IPS DF 6.9 (cell line): ENCODE results near the gene MESP2.

Experiments
- DNase-seq: peaks from one replicate; pipeline ENCODE4 v3.0.0-alpha.2; 2013; ENCODE audit warnings: low read depth, low spot score
- H3K27ac ChIP-seq: one replicate; pipeline ENCODE4 v1.5.1; 2013; ENCODE audit warnings: low read length, control low read depth
- H3K27me3 ChIP-seq: 2 replicates; pipeline ENCODE4 v1.6.1; 2013; ENCODE audit warnings: mild to moderate bottlenecking, low read length; ENCODE audit not compliant: control insufficient read depth, insufficient read depth
- H3K36me3 ChIP-seq: 2 replicates; pipeline ENCODE4 v1.6.1; 2013; ENCODE audit warnings: low read length; ENCODE audit not compliant: control insufficient read depth, insufficient read depth
- H3K4me1 ChIP-seq: 2 replicates; pipeline ENCODE4 v1.6.1; 2013; ENCODE audit warnings: low read length; ENCODE audit not compliant: control insufficient read depth, insufficient read depth
- H3K4me3 ChIP-seq: 2 replicates; pipeline ENCODE4 v1.5.1; 2013; ENCODE audit warnings: mild to moderate bottlenecking, low read length
- H3K9me3 ChIP-seq: 2 replicates; pipeline ENCODE4 v1.6.1; 2013; ENCODE audit warnings: low read length, inconsistent platforms; ENCODE audit not compliant: control insufficient read depth, insufficient read depth
- WGBS: extraction: QIAGEN DNeasy Blood & Tissue Kit; methylation state at CpG from one replicate; pipeline ENCODE4 v1.1.7; 2013; ENCODE audit warnings: mixed read lengths, missing lambda C conversion rate; ENCODE audit not compliant: insufficient read length, insufficient coverage; 5-methylcytosine and 5-hydroxymethylcytosine counted together

MESP2 gene

DNA sequence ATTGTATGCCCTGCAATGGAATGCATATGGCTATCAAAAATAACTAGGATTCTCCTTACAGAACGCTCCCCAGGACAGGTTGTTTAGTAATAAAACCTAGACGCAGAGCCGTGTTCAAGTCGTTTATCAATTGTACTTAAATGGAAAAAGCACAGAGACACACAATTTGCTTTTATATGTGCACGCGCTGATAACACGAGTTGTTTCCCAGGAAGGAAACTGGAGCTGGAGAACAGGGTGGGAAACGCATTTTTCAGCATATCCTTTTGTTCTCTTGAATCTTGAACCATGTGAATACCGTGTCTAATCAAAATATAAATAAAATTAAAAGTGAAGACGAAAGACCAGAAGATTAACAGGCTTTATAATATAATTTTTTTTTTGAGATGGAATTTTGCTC, 42.2 kb downstream of the MESP2 start:
- H3K27me3 ChIP-seq = peaks cover 12% of the 10 kb centered on the region; the same call in 1 of the 2 replicates
- WGBS = no CpG with 5 or more reads among the region's 10 CpGs
- no peak for DNase-seq
- H3K36me3 ChIP-seq = no peaks in the 10 kb centered on the region
- no peak overlapping the region for H3K4me3 ChIP-seq
- H3K9me3 ChIP-seq = no peaks in the 10 kb centered on the region
- no peaks in the 10 kb centered on the region; the same call in 1 of the 2 replicates for H3K4me1 ChIP-seq
- no peak overlapping the region for H3K27ac ChIP-seq

DNA sequence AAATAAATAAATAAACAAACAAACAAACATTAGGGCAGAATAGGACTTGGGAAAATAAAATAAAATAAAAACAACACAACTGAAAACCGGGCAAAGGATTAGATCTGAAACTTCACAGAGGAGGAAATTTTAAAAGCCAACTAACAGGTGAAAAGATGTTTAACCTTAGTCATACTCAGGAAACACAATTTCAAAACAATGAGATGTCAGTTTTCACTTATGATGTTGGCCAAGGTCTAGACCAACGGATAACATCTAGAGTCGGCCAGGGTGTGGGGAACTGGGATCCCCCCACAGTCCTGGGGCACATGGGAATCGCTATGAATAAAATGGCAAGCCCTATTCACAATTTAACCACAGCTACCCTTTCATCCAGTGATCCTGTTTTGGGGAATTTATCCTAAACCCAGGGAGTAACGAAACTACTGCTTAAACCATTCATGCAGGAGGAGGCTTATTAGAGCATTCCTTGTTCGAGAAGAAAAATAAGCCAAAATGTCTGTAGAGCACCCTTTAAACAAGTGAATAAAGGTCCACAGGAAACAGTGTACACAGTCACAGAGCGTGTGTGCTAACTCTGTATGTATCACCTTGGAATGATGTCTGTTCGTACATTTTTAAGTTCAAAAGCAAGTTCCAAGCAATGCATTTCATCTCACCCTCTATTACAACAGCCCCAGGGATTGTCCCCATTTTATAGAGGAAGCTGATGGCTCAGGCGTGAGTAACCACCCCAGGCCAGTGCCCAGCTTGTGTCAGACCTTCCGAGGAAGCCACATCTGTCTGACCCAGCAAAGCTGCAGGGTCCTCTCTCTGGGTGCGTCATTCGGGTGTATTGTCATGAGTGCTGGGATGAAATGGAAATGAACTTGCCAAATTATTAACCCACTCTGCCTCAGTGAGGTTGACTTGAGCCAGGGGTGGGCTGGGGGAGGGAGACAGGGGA, 44.8 kb downstream of the MESP2 start:
- H3K4me3 ChIP-seq = no peak overlapping the region
- H3K36me3 ChIP-seq = no peaks in the 10 kb centered on the region
- H3K4me1 ChIP-seq = peaks cover 4% of the 10 kb centered on the region
- H3K27ac ChIP-seq = no peak overlapping the region
- no CpG with 5 or more reads among the region's 12 CpGs for WGBS
- no peaks in the 10 kb centered on the region for H3K9me3 ChIP-seq
- H3K27me3 ChIP-seq = peaks cover 3% of the 10 kb centered on the region; the same call in 1 of the 2 replicates
- DNase-seq = no peak

DNA sequence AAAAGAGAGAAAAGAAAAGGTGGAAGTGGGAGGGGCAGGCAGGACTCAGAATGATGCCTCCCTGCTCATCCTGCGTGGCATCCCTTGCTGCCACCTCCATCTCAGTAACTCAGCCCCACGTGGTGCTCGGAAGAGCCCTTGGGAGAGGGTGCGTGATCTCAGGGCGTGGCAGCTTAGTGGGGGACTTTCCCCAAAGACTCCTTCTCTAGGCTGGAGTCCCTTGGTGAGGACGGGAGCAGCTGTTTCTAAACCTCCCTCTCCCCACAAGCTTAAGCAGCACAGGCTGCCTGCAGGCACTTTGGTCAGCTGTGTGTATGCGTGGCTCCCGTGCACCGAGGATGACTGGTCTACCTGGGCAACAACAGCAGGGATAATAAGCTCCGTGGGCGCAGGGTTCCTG, 45.9 kb downstream of the MESP2 start:
- DNase-seq = no peak
- H3K9me3 ChIP-seq = no peaks in the 10 kb centered on the region
- H3K4me3 ChIP-seq = no peak overlapping the region
- H3K27me3 ChIP-seq = no peaks in the 10 kb centered on the region
- peaks cover 4% of the 10 kb centered on the region for H3K4me1 ChIP-seq
- H3K36me3 ChIP-seq = no peaks in the 10 kb centered on the region
- no peak overlapping the region for H3K27ac ChIP-seq
- WGBS = no CpG with 5 or more reads among the region's 11 CpGs

DNA sequence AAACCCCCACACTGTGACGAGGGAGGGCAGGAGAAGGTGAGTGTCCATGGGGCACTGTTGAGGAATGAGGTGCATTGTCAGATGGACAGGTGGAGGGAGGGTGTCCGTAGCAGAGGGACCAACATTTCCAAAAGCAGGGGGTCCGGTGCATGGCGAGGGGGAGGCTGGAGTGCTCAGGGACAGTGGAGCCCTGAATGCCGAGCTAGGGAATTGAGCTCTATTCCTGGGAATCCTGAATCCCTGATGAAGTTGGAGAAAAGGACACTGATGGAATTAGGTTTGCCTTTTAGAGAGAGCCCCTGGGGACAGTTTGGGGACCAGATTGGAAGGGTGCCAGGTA, 46.4 kb downstream of the MESP2 start:
- no peaks in the 10 kb centered on the region for H3K27me3 ChIP-seq
- H3K27ac ChIP-seq = no peak overlapping the region
- no peak overlapping the region for H3K4me3 ChIP-seq
- no peaks in the 10 kb centered on the region for H3K9me3 ChIP-seq
- DNase-seq = no peak
- WGBS = no CpG with 5 or more reads among the region's 5 CpGs
- H3K4me1 ChIP-seq = peaks cover 4% of the 10 kb centered on the region
- H3K36me3 ChIP-seq = no peaks in the 10 kb centered on the region

DNA sequence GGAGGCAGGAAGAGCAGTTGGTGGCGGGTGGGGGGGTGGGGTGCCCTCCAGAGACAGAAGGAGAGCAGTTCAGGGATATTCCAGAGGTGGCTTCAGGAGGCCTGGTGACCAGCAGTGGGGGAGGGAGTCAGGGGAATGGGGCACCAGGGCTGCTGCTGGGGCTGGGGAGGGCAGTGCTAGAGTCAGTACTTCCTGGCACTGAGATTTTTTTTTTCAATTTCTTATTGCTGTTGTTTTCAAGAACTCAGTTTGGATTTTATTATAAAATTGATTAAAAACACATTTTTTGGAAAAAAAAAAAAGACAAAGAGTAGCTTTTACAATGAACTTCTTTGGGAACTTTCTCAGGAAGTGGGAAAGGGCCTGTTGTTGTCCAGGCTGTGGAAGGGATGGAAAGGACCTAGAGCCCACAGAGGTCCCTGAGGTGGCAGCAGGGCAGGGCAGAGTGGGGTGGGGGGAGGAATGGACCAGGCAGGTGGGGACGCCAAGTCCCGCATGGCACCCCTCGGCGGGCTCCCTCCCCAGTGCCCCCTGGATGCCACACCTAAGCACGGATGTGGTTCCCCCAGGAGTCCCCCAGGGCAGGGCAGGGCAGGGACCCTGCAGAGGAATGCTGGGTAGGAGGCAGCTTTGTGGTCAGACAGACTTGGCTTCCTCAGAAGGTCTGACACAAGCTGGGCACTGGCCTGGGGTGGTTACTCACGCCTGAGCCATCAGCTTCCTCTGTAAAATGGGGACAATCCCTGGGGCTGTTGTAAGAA, 47.0 kb downstream of the MESP2 start:
- no peaks in the 10 kb centered on the region for H3K36me3 ChIP-seq
- no peaks in the 10 kb centered on the region for H3K27me3 ChIP-seq
- no peak overlapping the region for H3K27ac ChIP-seq
- peaks cover 4% of the 10 kb centered on the region for H3K4me1 ChIP-seq
- H3K9me3 ChIP-seq = no peaks in the 10 kb centered on the region
- no CpG with 5 or more reads among the region's 7 CpGs for WGBS
- no peak for DNase-seq
- H3K4me3 ChIP-seq = no peak overlapping the region

DNA sequence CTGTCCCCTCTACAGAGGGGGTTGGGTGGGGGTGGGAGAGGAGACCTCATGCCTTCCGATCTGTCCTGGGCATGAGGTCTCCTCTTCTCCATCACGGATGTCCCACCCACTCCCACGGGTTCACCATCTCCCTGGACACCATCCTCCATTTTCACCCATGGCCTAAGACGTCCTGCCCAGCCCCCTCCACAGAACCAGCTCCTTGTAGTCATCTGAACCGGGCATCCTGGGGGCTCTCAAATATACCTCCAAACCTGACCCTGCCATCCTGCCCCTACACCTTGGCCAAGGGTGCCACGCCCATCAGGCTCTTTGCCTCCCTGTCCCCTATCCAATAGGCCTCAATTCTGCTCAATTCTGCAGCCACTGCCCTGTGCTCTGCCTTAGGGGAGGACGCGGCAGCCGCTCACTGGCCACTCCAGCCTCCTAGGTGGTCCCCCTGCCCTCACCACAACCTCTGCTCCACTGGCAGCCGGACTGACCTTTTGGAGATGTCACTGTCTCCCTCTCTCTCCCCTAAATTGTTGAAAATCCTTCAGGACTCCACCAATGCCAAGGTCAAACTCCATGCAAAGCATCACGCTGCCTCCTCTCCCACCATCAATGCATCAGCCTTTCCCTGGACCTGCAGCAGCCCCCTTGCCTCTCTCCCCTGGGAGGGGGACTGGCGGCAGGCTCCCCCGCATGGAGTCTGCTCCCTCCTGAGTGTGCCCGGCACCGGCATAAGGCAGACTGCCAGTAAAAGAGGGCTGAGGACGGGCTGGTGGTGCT, 47.9 kb downstream of the MESP2 start:
- peaks cover 4% of the 10 kb centered on the region for H3K4me1 ChIP-seq
- H3K27ac ChIP-seq = no peak overlapping the region
- WGBS = no CpG with 5 or more reads among the region's 16 CpGs
- no peaks in the 10 kb centered on the region for H3K27me3 ChIP-seq
- H3K9me3 ChIP-seq = no peaks in the 10 kb centered on the region
- H3K36me3 ChIP-seq = no peaks in the 10 kb centered on the region
- no peak overlapping the region for H3K4me3 ChIP-seq
- DNase-seq = no peak

DNA sequence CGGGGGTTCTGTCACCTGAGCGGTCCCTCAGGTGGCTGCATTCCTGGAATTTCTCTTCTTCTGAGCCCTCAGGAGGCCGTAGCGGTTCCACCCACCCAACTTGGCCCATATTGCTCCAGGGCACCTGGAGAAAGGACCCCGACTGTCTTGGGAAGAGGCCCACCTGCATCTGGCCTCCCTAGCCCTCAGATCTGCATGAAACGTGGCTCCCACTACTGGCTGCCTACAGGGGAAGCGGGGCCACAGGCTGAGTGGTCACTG, 48.4 kb downstream of the MESP2 start:
- DNase-seq = no peak
- H3K27ac ChIP-seq = no peak overlapping the region
- H3K4me1 ChIP-seq = peaks cover 4% of the 10 kb centered on the region
- H3K36me3 ChIP-seq = no peaks in the 10 kb centered on the region
- no CpG with 5 or more reads among the region's 7 CpGs for WGBS
- no peaks in the 10 kb centered on the region for H3K9me3 ChIP-seq
- no peak overlapping the region for H3K4me3 ChIP-seq
- no peaks in the 10 kb centered on the region for H3K27me3 ChIP-seq

DNA sequence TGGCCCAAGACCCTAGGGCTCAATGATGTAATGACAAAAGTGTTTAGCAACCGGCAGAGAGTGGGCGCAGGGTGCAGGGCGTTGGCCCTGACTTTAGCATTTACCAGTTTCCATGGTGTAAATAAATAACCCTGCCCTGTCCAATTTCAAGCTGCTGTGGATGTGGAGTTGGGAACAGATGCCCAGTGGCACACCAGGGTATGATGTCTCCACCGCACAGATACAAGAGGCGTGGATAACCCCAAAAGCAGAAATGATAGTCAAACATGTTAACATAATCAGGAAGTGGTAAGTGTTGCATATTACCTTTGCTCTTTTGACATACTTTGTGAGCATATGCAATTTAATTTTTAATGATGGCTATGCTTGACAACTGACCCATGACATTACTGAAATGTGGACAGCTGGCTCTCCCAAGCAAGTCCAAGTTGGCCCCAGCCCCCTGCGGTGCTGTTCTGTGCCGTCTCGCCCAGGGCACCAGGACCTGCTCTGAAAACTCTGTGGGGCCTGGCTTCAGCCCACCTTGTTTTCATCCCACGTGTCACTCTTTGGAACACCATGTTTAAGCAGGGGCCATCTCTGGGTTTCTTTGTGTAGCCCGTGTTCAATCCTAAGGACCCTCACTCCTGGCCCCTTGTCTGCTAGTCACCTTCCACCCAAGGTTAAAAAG, 49.3 kb downstream of the MESP2 start:
- Histone ChIP-seq H3K4me1 (peaks cover 4% of the 10 kb centered on the region), H3K27me3 (no peaks in the 10 kb centered on the region), H3K4me3 (no peak overlapping the region), H3K27ac (no peak overlapping the region), H3K36me3 (no peaks in the 10 kb centered on the region), H3K9me3 (no peaks in the 10 kb centered on the region)
- WGBS = no CpG with 5 or more reads among the region's 10 CpGs
- DNase-seq = no peak

DNA sequence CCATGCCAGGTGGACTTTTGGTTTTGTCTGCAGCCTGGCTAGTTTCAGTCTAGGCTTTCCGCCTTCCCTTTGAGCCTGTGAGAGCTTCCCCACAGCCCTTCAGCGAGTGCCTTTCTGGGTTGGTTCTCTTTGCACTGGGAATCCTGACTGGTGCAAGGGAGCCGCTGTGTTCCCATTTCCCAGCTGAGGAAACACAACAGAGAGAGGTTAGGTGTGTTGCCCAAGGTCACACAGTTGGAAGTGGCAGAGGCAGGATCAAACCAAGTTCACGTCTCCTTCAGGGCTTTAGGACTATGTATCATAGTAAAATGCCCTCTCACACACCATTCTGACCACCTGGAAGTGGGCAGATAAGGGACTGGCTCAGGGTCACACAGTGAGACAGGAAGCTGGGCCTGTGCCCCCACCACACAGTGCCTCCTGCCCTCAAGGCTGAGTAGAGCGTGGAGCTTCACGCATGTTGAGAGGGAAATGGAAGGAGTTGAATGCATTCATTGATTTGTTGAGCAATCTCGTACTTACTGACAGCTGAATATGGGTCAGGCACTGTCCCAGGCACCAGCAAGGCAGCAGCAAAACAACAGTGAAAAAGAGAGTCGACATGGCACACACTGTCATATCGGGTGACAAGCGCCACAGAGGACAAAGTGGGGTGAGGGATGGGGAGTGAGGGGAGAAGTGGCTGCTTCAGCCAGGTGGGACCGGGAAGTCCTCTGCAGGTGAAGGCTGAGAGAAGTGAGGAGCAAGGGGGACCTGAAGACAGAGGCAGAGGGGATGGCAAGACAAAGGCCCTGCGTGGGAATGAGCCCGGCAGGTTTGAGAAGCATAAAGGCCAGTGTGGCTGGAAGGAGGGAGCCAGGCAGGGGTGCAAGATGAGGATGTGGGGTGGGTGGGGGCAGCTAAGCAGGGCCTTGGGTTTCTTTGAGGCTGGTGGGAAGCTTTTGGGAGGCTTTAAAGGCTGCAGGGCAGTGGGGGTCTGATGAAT, 50.8 kb downstream of the MESP2 start:
- Histone ChIP-seq H3K27me3 (no peaks in the 10 kb centered on the region), H3K27ac (no peak overlapping the region), H3K4me3 (no peak overlapping the region), H3K4me1 (peaks cover 4% of the 10 kb centered on the region), H3K9me3 (no peaks in the 10 kb centered on the region), H3K36me3 (no peaks in the 10 kb centered on the region; the same call in 1 of the 2 replicates)
- no CpG with 5 or more reads among the region's 13 CpGs for WGBS
- DNase-seq = no peak
